Common myeloid progenitor, CD34-positive (primary cell): ENCODE data around the gene CAMK1D.

ENCODE experiments used
- CTCF ChIA-PET: fragments of 350-600 bp; sonication (Branson Sonifier 250); formaldehyde crosslinking; loops from one replicate; lab custom pipeline; 2021; ENCODE audit warnings: antibody characterized with exemption; lab: Charles Lee
- POLR2A ChIA-PET: fragments of 350-600 bp; sonication (Branson Sonifier 250); formaldehyde crosslinking; loops from one replicate; lab custom pipeline; 2021; ENCODE audit warnings: antibody characterized with exemption; lab: Charles Lee
- DNase-seq, 3 donors: peaks; one replicate each; pipeline versions ENCODE4 v3.0.0 to v3.0.0-alpha.2; 2013
- H3K27ac ChIP-seq, 2 experiments: 1 replicate in 1 of 2; 2 replicates in 1 of 2; pipeline ENCODE4 v1.7.0; 2013; ENCODE audit warnings: inconsistent platforms in 2 of 2, low read length in 2 of 2, mild to moderate bottlenecking in 2 of 2, low read depth in 1 of 2, moderate library complexity in 1 of 2; ENCODE audit not compliant: severe bottlenecking in 2 of 2, insufficient read depth in 1 of 2, poor library complexity in 1 of 2
- H3K27me3 ChIP-seq, 5 experiments: replicated peaks in 2 of 5; 1 replicate in 3 of 5; 2 replicates in 2 of 5; pipeline versions ENCODE4 v1.6.1 to v1.7.0; 2013; ENCODE audit warnings: low read length in 4 of 5, mild to moderate bottlenecking in 2 of 5, moderate library complexity in 2 of 5, inconsistent platforms in 1 of 5; ENCODE audit not compliant: insufficient read depth in 5 of 5, control insufficient read depth in 4 of 5
- H3K36me3 ChIP-seq, 4 experiments: 1 replicate in 2 of 4; 2 replicates in 2 of 4; pipeline versions ENCODE4 v1.6.1 to v1.7.0; 2013; ENCODE audit warnings: low read length in 3 of 4, control low read depth in 1 of 4, mild to moderate bottlenecking in 1 of 4; ENCODE audit not compliant: control insufficient read depth in 4 of 4, insufficient read depth in 4 of 4
- H3K4me1 ChIP-seq, 4 experiments: 1 replicate in 3 of 4; 2 replicates in 1 of 4; pipeline versions ENCODE4 v1.6.1 to v1.7.1; 2013; ENCODE audit warnings: low read length in 3 of 4, mild to moderate bottlenecking in 3 of 4, control low read depth in 1 of 4, inconsistent platforms in 1 of 4, moderate library complexity in 1 of 4; ENCODE audit not compliant: control insufficient read depth in 4 of 4, insufficient read depth in 4 of 4; ENCODE audit errors: control extremely low read depth in 1 of 4
- H3K4me3 ChIP-seq, 7 experiments: 1 replicate in 4 of 7; 2 replicates in 3 of 7; pipeline versions ENCODE4 v1.5.1 to v1.7.0; 2013; ENCODE audit warnings: mild to moderate bottlenecking in 7 of 7, low read length in 6 of 7, moderate library complexity in 6 of 7, inconsistent platforms in 2 of 7, low read depth in 2 of 7, control low read depth in 1 of 7; ENCODE audit not compliant: insufficient read depth in 4 of 7, control insufficient read depth in 1 of 7; ENCODE audit errors: extremely low read depth in 1 of 7
- H3K9me3 ChIP-seq, 5 experiments: 1 replicate in 4 of 5; 2 replicates in 1 of 5; pipeline versions ENCODE4 v1.6.1 to v1.7.1; 2013; ENCODE audit warnings: low read length in 4 of 5, mild to moderate bottlenecking in 2 of 5, inconsistent platforms in 1 of 5, low read depth in 1 of 5, moderate library complexity in 1 of 5; ENCODE audit not compliant: control insufficient read depth in 4 of 5, insufficient read depth in 2 of 5; ENCODE audit errors: control extremely low read depth in 1 of 5
- WGBS: methylation state at CpG from one replicate; pipeline ENCODE4 v1.1.5; 2013; ENCODE audit not compliant: insufficient coverage; 5-methylcytosine and 5-hydroxymethylcytosine counted together

CAMK1D gene

GRCh38 chr10:12792889-12793556 lies 443.7 kb downstream of the CAMK1D start:
- CTCF ChIA-PET = no interaction called here
- peaks cover 0 to 47% (median 16%) of the 10 kb centered on the region in 4 experiments for H3K36me3 ChIP-seq
- H3K4me3 ChIP-seq = no peak overlapping the region
- no peaks in the 10 kb centered on the region for H3K4me1 ChIP-seq
- no peak for DNase-seq
- H3K27me3 ChIP-seq = no peaks in the 10 kb centered on the region
- 100% methylated on average over 2 of the region's 7 CpGs for WGBS
- POLR2A ChIA-PET = no interaction called here
- no peak overlapping the region for H3K27ac ChIP-seq
- H3K9me3 ChIP-seq = peaks cover 0 to 32% (median 6%) of the 10 kb centered on the region in 5 experiments

GRCh38 chr10:12795315-12796110 lies 446.2 kb downstream of the CAMK1D start:
- ChIA-PET POLR2A (no interaction called here), CTCF (no interaction called here)
- no peak overlapping the region for H3K27ac ChIP-seq
- 99% methylated on average over 17 of the region's 20 CpGs for WGBS
- H3K4me3 ChIP-seq = no peak overlapping the region
- H3K36me3 ChIP-seq = peaks cover 0 to 39% (median 17%) of the 10 kb centered on the region in 4 experiments
- no peaks in the 10 kb centered on the region for H3K4me1 ChIP-seq
- no peaks in the 10 kb centered on the region for H3K27me3 ChIP-seq
- peaks cover 0 to 24% (median 4%) of the 10 kb centered on the region in 5 experiments for H3K9me3 ChIP-seq
- no peak for DNase-seq

- ChIA-PET POLR2A (no interaction called here), CTCF (interaction anchor here (1.4 kb wide), 1 partner anchor 15 kb away, joined by 5 read pairs; no protein-coding TSS in a partner anchor)
- peaks cover 0 to 31% (median 15%) of the 10 kb centered on the region in 4 experiments for H3K36me3 ChIP-seq
Observed at GRCh38 chr10:12796401-12797160, 447.2 kb downstream of the CAMK1D start.

GRCh38 chr10:12797471-12798262 lies 448.3 kb downstream of the CAMK1D start:
- Histone ChIP-seq H3K36me3 (peaks cover 0 to 20% (median 8%) of the 10 kb centered on the region in 4 experiments), H3K4me1 (no peaks in the 10 kb centered on the region), H3K27me3 (no peaks in the 10 kb centered on the region), H3K27ac (no peak overlapping the region), H3K4me3 (no peak overlapping the region), H3K9me3 (peaks cover 0 to 3% (median 3%) of the 10 kb centered on the region in 5 experiments)
- POLR2A ChIA-PET = interaction anchor here (0.6 kb wide), 1 partner anchor 52 kb away, joined by 4 read pairs; no protein-coding TSS in a partner anchor
- CTCF ChIA-PET = interaction anchor here (1.4 kb wide), 1 partner anchor 16 kb away, joined by 5 read pairs; no protein-coding TSS in a partner anchor
- WGBS = 95% methylated on average over 11 of the region's 11 CpGs
- no peak for DNase-seq

More at GRCh38 chr10:12796401-12797160, 447.2 kb downstream of the CAMK1D start:
- H3K4me3 ChIP-seq = no peak overlapping the region
- no peaks in the 10 kb centered on the region for H3K27me3 ChIP-seq
- DNase-seq = no peak
- peaks cover 0 to 14% (median 3%) of the 10 kb centered on the region in 5 experiments for H3K9me3 ChIP-seq
- WGBS = 99% methylated on average over 9 of the region's 13 CpGs
- no peaks in the 10 kb centered on the region for H3K4me1 ChIP-seq
- no peak overlapping the region for H3K27ac ChIP-seq

GRCh38 chr10:12799144-12799543 lies 449.8 kb downstream of the CAMK1D start:
- no peaks in the 10 kb centered on the region for H3K9me3 ChIP-seq
- H3K36me3 ChIP-seq = peaks cover 0 to 7% (median 3%) of the 10 kb centered on the region in 4 experiments
- no peak overlapping the region for H3K4me3 ChIP-seq
- no peak overlapping the region for H3K27ac ChIP-seq
- CTCF ChIA-PET = interaction anchor here (1.8 kb wide), 1 partner anchor 17 kb away, joined by 5 read pairs; no protein-coding TSS in a partner anchor
- WGBS = 97% methylated on average over 9 of the region's 12 CpGs
- POLR2A ChIA-PET = no interaction called here
- no peak for DNase-seq
- no peaks in the 10 kb centered on the region for H3K27me3 ChIP-seq
- H3K4me1 ChIP-seq = no peaks in the 10 kb centered on the region

- POLR2A ChIA-PET = no interaction called here
- 91% methylated on average over 5 of the region's 5 CpGs for WGBS
Observed at GRCh38 chr10:12799714-12800113, 450.4 kb downstream of the CAMK1D start.

More at GRCh38 chr10:12799714-12800113, 450.4 kb downstream of the CAMK1D start:
- Histone ChIP-seq H3K27me3 (no peaks in the 10 kb centered on the region), H3K4me1 (no peaks in the 10 kb centered on the region), H3K4me3 (no peak overlapping the region), H3K27ac (no peak overlapping the region), H3K9me3 (no peaks in the 10 kb centered on the region), H3K36me3 (peaks cover 0 to 7% (median 3%) of the 10 kb centered on the region in 4 experiments)
- no peak for DNase-seq
- CTCF ChIA-PET = interaction anchor here (0.7 to 1.8 kb wide), 2 partner anchors 17 to 82 kb away, joined by 3 to 5 read pairs; no protein-coding TSS in a partner anchor
